Measurements from ENCODE around the gene ADCY5. TPM values are rescaled to one million over a fixed set of nuclear protein-coding genes. Genes with fewer than 3 reads are reported as not detected.

ADCY5 gene
- total RNA-seq, 2 experiments from 2014 or later: 0.10 TPM; not detected in 1

GRCh38 chr3:123451186-123451585 lies 2.3 kb upstream of the ADCY5 start:
- Mint-ChIP-seq H3K4me1 (ENCODE audit: low read depth) (peaks cover 2% of the 10 kb centered on the region), H3K36me3 (ENCODE audit: low read depth) (no peaks in the 10 kb centered on the region), H3K4me3 (no peak overlapping the region), H3K27me3 (ENCODE audit: low read depth) (peaks cover 42% of the 10 kb centered on the region), H3K27ac (no peak overlapping the region), H3K9me3 (no peaks in the 10 kb centered on the region)
- DNase-seq: no peak
- CTCF ChIA-PET: interaction anchor here (1.2 kb wide), 1 partner anchor 107 kb away, joined by 3 read pairs; no protein-coding TSS in a partner anchor
- intact Hi-C loops (cut with micrococcal nuclease): no loop called here

GRCh38 chr3:123449997-123450604 lies 1.2 kb upstream of the ADCY5 start:
- peaks cover 2% of the 10 kb centered on the region for H3K4me1 Mint-ChIP-seq (ENCODE audit: low read depth)
- no peak overlapping the region for H3K27ac Mint-ChIP-seq
- CTCF ChIA-PET: interaction anchor here (0.7 to 1.2 kb wide), 2 partner anchors 20 to 108 kb away, joined by 3 to 4 read pairs; no protein-coding TSS in a partner anchor
- H3K27me3 Mint-ChIP-seq (ENCODE audit: low read depth): peaks cover 45% of the 10 kb centered on the region
- intact Hi-C loops (cut with micrococcal nuclease): loop anchor here (2.0 kb wide), 2 partner anchors 39 to 109 kb away; no protein-coding TSS in a partner anchor
- H3K9me3 Mint-ChIP-seq: no peaks in the 10 kb centered on the region
- peak overlapping the region; percentile 17 for H3K4me3 Mint-ChIP-seq
- no peak for DNase-seq
- H3K36me3 Mint-ChIP-seq (ENCODE audit: low read depth): no peaks in the 10 kb centered on the region

GRCh38 chr3:123449102-123449996 lies 459 bp upstream of the ADCY5 start:
- H3K36me3 Mint-ChIP-seq (ENCODE audit: low read depth): no peaks in the 10 kb centered on the region
- H3K4me3 Mint-ChIP-seq: no peak overlapping the region
- no peak for DNase-seq
- peaks cover 2% of the 10 kb centered on the region for H3K4me1 Mint-ChIP-seq (ENCODE audit: low read depth)
- H3K9me3 Mint-ChIP-seq: no peaks in the 10 kb centered on the region
- intact Hi-C loops (cut with micrococcal nuclease): loop anchor here (2.0 kb wide), 2 partner anchors 39 to 109 kb away; no protein-coding TSS in a partner anchor
- H3K27ac Mint-ChIP-seq: no peak overlapping the region
- CTCF ChIA-PET: interaction anchor here (0.6 to 2.4 kb wide), 5 partner anchors 9 to 129 kb away, joined by 3 to 6 read pairs (median 3); no protein-coding TSS in a partner anchor
- peaks cover 49% of the 10 kb centered on the region for H3K27me3 Mint-ChIP-seq (ENCODE audit: low read depth)

GRCh38 chr3:123447749-123448517 lies 957 bp downstream of the ADCY5 start:
- H3K27ac Mint-ChIP-seq: no peak overlapping the region
- intact Hi-C loops (cut with micrococcal nuclease): loop anchor here (2.0 kb wide), 2 partner anchors 41 to 111 kb away; no protein-coding TSS in a partner anchor
- no peak overlapping the region for H3K4me3 Mint-ChIP-seq
- peaks cover 51% of the 10 kb centered on the region for H3K27me3 Mint-ChIP-seq (ENCODE audit: low read depth)
- CTCF ChIA-PET: interaction anchor here (0.9 to 2.4 kb wide), 4 partner anchors 11 to 127 kb away, joined by 3 to 7 read pairs (median 6); no protein-coding TSS in a partner anchor
- DNase-seq: peak; percentile 43
- H3K9me3 Mint-ChIP-seq: no peaks in the 10 kb centered on the region
- H3K36me3 Mint-ChIP-seq (ENCODE audit: low read depth): no peaks in the 10 kb centered on the region
- H3K4me1 Mint-ChIP-seq (ENCODE audit: low read depth): peaks cover 2% of the 10 kb centered on the region

GRCh38 chr3:123447416-123447748 lies 1.5 kb downstream of the ADCY5 start:
- intact Hi-C loops (cut with micrococcal nuclease): no loop called here
- Mint-ChIP-seq H3K27ac (no peak overlapping the region), H3K27me3 (ENCODE audit: low read depth) (peaks cover 54% of the 10 kb centered on the region), H3K4me3 (no peak overlapping the region), H3K4me1 (ENCODE audit: low read depth) (peaks cover 2% of the 10 kb centered on the region), H3K9me3 (no peaks in the 10 kb centered on the region), H3K36me3 (ENCODE audit: low read depth) (no peaks in the 10 kb centered on the region)
- no peak for DNase-seq
- CTCF ChIA-PET: interaction anchor here (1.3 to 2.4 kb wide), 4 partner anchors 11 to 113 kb away, joined by 4 to 7 read pairs (median 6); no protein-coding TSS in a partner anchor

GRCh38 chr3:123446610-123447109 lies 2.2 kb downstream of the ADCY5 start:
- H3K4me3 Mint-ChIP-seq: no peak overlapping the region
- H3K36me3 Mint-ChIP-seq (ENCODE audit: low read depth): no peaks in the 10 kb centered on the region
- no peak overlapping the region for H3K27ac Mint-ChIP-seq
- CTCF ChIA-PET: interaction anchor here (0.7 to 1.9 kb wide), 7 partner anchors 8 to 117 kb away, joined by 3 to 7 read pairs (median 4); no protein-coding TSS in a partner anchor
- intact Hi-C loops (cut with micrococcal nuclease): no loop called here
- peaks cover 54% of the 10 kb centered on the region for H3K27me3 Mint-ChIP-seq (ENCODE audit: low read depth)
- no peaks in the 10 kb centered on the region for H3K9me3 Mint-ChIP-seq
- no peak for DNase-seq
- peaks cover 2% of the 10 kb centered on the region for H3K4me1 Mint-ChIP-seq (ENCODE audit: low read depth)

GRCh38 chr3:123446210-123446609 lies 2.7 kb downstream of the ADCY5 start:
- Mint-ChIP-seq H3K9me3 (no peaks in the 10 kb centered on the region), H3K27me3 (ENCODE audit: low read depth) (peaks cover 53% of the 10 kb centered on the region), H3K27ac (no peak overlapping the region), H3K4me1 (ENCODE audit: low read depth) (peaks cover 2% of the 10 kb centered on the region), H3K4me3 (no peak overlapping the region), H3K36me3 (ENCODE audit: low read depth) (no peaks in the 10 kb centered on the region)
- intact Hi-C loops (cut with micrococcal nuclease): no loop called here
- no peak for DNase-seq
- CTCF ChIA-PET: interaction anchor here (0.7 to 1.9 kb wide), 6 partner anchors 9 to 117 kb away, joined by 3 to 7 read pairs (median 4); no protein-coding TSS in a partner anchor

GRCh38 chr3:123445702-123446101 lies 3.2 kb downstream of the ADCY5 start:
- H3K27me3 Mint-ChIP-seq (ENCODE audit: low read depth): peaks cover 48% of the 10 kb centered on the region
- H3K36me3 Mint-ChIP-seq (ENCODE audit: low read depth): no peaks in the 10 kb centered on the region
- H3K27ac Mint-ChIP-seq: no peak overlapping the region
- DNase-seq: no peak
- H3K9me3 Mint-ChIP-seq: no peaks in the 10 kb centered on the region
- CTCF ChIA-PET: interaction anchor here (0.7 to 1.3 kb wide), 5 partner anchors 13 to 503 kb away, joined by 4 to 6 read pairs (median 4); no protein-coding TSS in a partner anchor
- no peak overlapping the region for H3K4me3 Mint-ChIP-seq
- intact Hi-C loops (cut with micrococcal nuclease): no loop called here
- peaks cover 2% of the 10 kb centered on the region for H3K4me1 Mint-ChIP-seq (ENCODE audit: low read depth)

GRCh38 chr3:123444744-123445143 lies 4.1 kb downstream of the ADCY5 start:
- Mint-ChIP-seq H3K27me3 (ENCODE audit: low read depth) (peaks cover 46% of the 10 kb centered on the region), H3K36me3 (ENCODE audit: low read depth) (no peaks in the 10 kb centered on the region), H3K4me1 (ENCODE audit: low read depth) (peaks cover 2% of the 10 kb centered on the region), H3K4me3 (no peak overlapping the region), H3K9me3 (no peaks in the 10 kb centered on the region), H3K27ac (no peak overlapping the region)
- no peak for DNase-seq
- CTCF ChIA-PET: interaction anchor here (0.7 to 1.1 kb wide), 3 partner anchors 12 to 502 kb away, joined by 4 to 5 read pairs (median 4); no protein-coding TSS in a partner anchor
- intact Hi-C loops (cut with micrococcal nuclease): no loop called here

GRCh38 chr3:123444023-123444422 lies 4.9 kb downstream of the ADCY5 start:
- peaks cover 2% of the 10 kb centered on the region for H3K4me1 Mint-ChIP-seq (ENCODE audit: low read depth)
- H3K27ac Mint-ChIP-seq: no peak overlapping the region
- no peaks in the 10 kb centered on the region for H3K9me3 Mint-ChIP-seq
- no peak for DNase-seq
- peaks cover 49% of the 10 kb centered on the region for H3K27me3 Mint-ChIP-seq (ENCODE audit: low read depth)
- no peaks in the 10 kb centered on the region for H3K36me3 Mint-ChIP-seq (ENCODE audit: low read depth)
- CTCF ChIA-PET: interaction anchor here (0.8 to 1.0 kb wide), 2 partner anchors 10 to 13 kb away, joined by 4 read pairs; no protein-coding TSS in a partner anchor
- H3K4me3 Mint-ChIP-seq: no peak overlapping the region
- intact Hi-C loops (cut with micrococcal nuclease): no loop called here

- CTCF ChIA-PET: interaction anchor here (1.0 kb wide), 1 partner anchor 9 kb away, joined by 4 read pairs; no protein-coding TSS in a partner anchor
- Mint-ChIP-seq H3K9me3 (no peaks in the 10 kb centered on the region), H3K27me3 (ENCODE audit: low read depth) (peaks cover 49% of the 10 kb centered on the region), H3K27ac (no peak overlapping the region), H3K4me1 (ENCODE audit: low read depth) (peaks cover 2% of the 10 kb centered on the region), H3K4me3 (no peak overlapping the region), H3K36me3 (ENCODE audit: low read depth) (no peaks in the 10 kb centered on the region)
- no peak for DNase-seq
- intact Hi-C loops (cut with micrococcal nuclease): no loop called here
These were observed 6.0 kb downstream of the ADCY5 start for GRCh38 chr3:123442908-123443307.

All from activated naive CD4-positive, alpha-beta T cell treated with anti-CD3 and anti-CD28 coated beads for 36 hours (primary cell).